HepG2 (cell line): ENCODE results near the gene ZFTA. TPM values are rescaled to one million over a fixed set of nuclear protein-coding genes. Genes with fewer than 3 reads are reported as not detected.

Experiments used
- ATM ChIP-seq: fragments of 450-650 bp; IDR thresholded peaks from 2 replicates; pipeline ENCODE4 v1.7.1; 2017; ENCODE audit warnings: mild to moderate bottlenecking, borderline replicate concordance
- BATF2 ChIP-seq: sonication (generic); formaldehyde crosslinking; IDR thresholded peaks from 2 replicates; pipeline ENCODE4 v1.8.0; 2022; ENCODE audit warnings: mild to moderate bottlenecking, missing genetic modification reagents, moderate library complexity
- ETV6 ChIP-seq: sonication (generic); formaldehyde crosslinking; conservative IDR thresholded peaks from 2 replicates; pipeline ENCODE4 v1.4.0; 2020; ENCODE audit warnings: missing genetic modification reagents
- FLYWCH1 ChIP-seq: sonication (generic); formaldehyde crosslinking; IDR thresholded peaks from 2 replicates; pipeline ENCODE4 v1.8.1; 2023; ENCODE audit warnings: mild to moderate bottlenecking, missing genetic modification reagents
- FOXA1 ChIP-seq, 2 experiments: fragments of 450-650 bp in 1 of 2; sonication (generic) in 1 of 2; formaldehyde crosslinking in 1 of 2; IDR thresholded peaks; 2 replicates each; pipeline versions ENCODE4 v1.4.0 to v1.6.1; 2016 to 2020; ENCODE audit warnings: missing genetic modification reagents in 1 of 2
- GATAD2A ChIP-seq: IDR thresholded peaks from 2 replicates; pipeline ENCODE4 v1.6.1; 2016
- HINFP ChIP-seq: sonication (generic); formaldehyde crosslinking; IDR thresholded peaks from 2 replicates; pipeline ENCODE4 v1.4.0; 2020; ENCODE audit warnings: low read depth, mild to moderate bottlenecking, missing genetic modification reagents
- HNF4A ChIP-seq: sonication (generic); formaldehyde crosslinking; IDR thresholded peaks from 2 replicates; pipeline ENCODE4 v1.4.0; 2020; ENCODE audit warnings: missing genetic modification reagents
- HNRNPK ChIP-seq: fragments of 200-400 bp; formaldehyde crosslinking; IDR thresholded peaks from 2 replicates; pipeline ENCODE4 v1.6.1; 2018; ENCODE audit warnings: low read length, low read depth, moderate library complexity, mild to moderate bottlenecking; ENCODE audit not compliant: poor library complexity, severe bottlenecking
- ISX ChIP-seq: sonication (generic); formaldehyde crosslinking; conservative IDR thresholded peaks from 2 replicates; pipeline ENCODE4 v1.5.0; 2020; ENCODE audit warnings: missing genetic modification reagents
- RELA ChIP-seq: sonication (generic); formaldehyde crosslinking; IDR thresholded peaks from 2 replicates; pipeline ENCODE4 v1.4.0; 2020; ENCODE audit warnings: missing genetic modification reagents
- SIX4 ChIP-seq: sonication (generic); formaldehyde crosslinking; IDR thresholded peaks from 2 replicates; pipeline ENCODE4 v1.4.0; 2020; ENCODE audit warnings: missing genetic modification reagents
- TGIF2 ChIP-seq: IDR thresholded peaks from 2 replicates; pipeline ENCODE4 v1.6.1; 2016; ENCODE audit warnings: control low read depth, missing compliant biosample characterization
- THRA ChIP-seq: sonication (generic); formaldehyde crosslinking; IDR thresholded peaks from 2 replicates; pipeline ENCODE4 v1.4.0; 2020; ENCODE audit warnings: missing genetic modification reagents, borderline replicate concordance
- ZKSCAN1 ChIP-seq: fragments of 150-350 bp; IDR thresholded peaks from 2 replicates; pipeline ENCODE4 v1.6.1; 2014; ENCODE audit warnings: low read length
- ZNF496 ChIP-seq: sonication (generic); formaldehyde crosslinking; IDR thresholded peaks from 2 replicates; pipeline ENCODE4 v1.8.1; 2023; ENCODE audit warnings: mild to moderate bottlenecking, moderate library complexity, missing genetic modification reagents; ENCODE audit not compliant: insufficient replicate concordance
- ZNF646 ChIP-seq: sonication (generic); formaldehyde crosslinking; IDR thresholded peaks from 2 replicates; pipeline ENCODE4 v1.9.0; 2021; ENCODE audit warnings: mild to moderate bottlenecking, missing genetic modification reagents
- ZNF672 ChIP-seq: sonication (generic); formaldehyde crosslinking; IDR thresholded peaks from 2 replicates; pipeline ENCODE4 v1.8.1; 2022; ENCODE audit warnings: missing genetic modification reagents
- ZNF691 ChIP-seq: sonication (generic); formaldehyde crosslinking; IDR thresholded peaks from 2 replicates; pipeline ENCODE4 v1.4.0; 2020; ENCODE audit warnings: missing genetic modification reagents, low read depth, mild to moderate bottlenecking, borderline replicate concordance
- ZNF761 ChIP-seq: sonication (generic); formaldehyde crosslinking; conservative IDR thresholded peaks from 2 replicates; pipeline ENCODE4 v1.4.0; 2020; ENCODE audit warnings: mild to moderate bottlenecking, missing genetic modification reagents
- polyA plus RNA-seq, 8 experiments: library from polyadenylated mRNA; depleted of rRNA in 3 of 8; stranded (reverse) in 7 of 8; unstranded in 1 of 8; fragments of >200 nt; fragmentation: Illumina TruSeq in 4 of 8; extraction: Trizol in 4 of 8; gene quantifications; 2 replicates each; pipeline versions ENCODE4 v1.2.1 to v1.2.3, GENCODE V29; 2011 to 2016; ENCODE audit warnings: low read depth in 4 of 8, missing spikeins in 1 of 8, mixed read lengths in 1 of 8; ENCODE audit not compliant: insufficient read depth in 1 of 8
- total RNA-seq, 5 experiments: library from RNA; depleted of rRNA; stranded (reverse); fragments of >200 nt; fragmentation: Illumina TruSeq; extraction: Trizol; gene quantifications; 2 replicates each; pipeline ENCODE4 v1.2.3, GENCODE V29; 2016; ENCODE audit warnings: low read depth in 1 of 5

ZFTA gene
- total and polyA plus RNA-seq, 2 of the 13 experiments (the other 11 are each of a cell fraction or from before 2014, with no cell fraction given): 3.9 to 10.4 TPM

- no peak for TF ChIP-seq ZNF646
- no peak for TF ChIP-seq HNRNPK
- no peak for TF ChIP-seq ATM
- no peak for TF ChIP-seq HNF4A (CRISPR knock-in tag)
- no peak for TF ChIP-seq ZNF496
- no peak for TF ChIP-seq ZKSCAN1
- TF ChIP-seq GATAD2A (CRISPR knock-in tag): peak; percentile 50
- 0 out of 2 replicates have a peak, but pooled peaks have one; percentile 36 for TF ChIP-seq TGIF2
- TF ChIP-seq ZNF672 (CRISPR knock-in tag): no peak
- TF ChIP-seq RELA: no peak
- TF ChIP-seq ZNF761: no peak
- TF ChIP-seq THRA (CRISPR knock-in tag): no peak
- 0 out of 2 replicates have a peak, but pooled peaks have one; percentile 62 for TF ChIP-seq HINFP (CRISPR knock-in tag)
- TF ChIP-seq FLYWCH1: no peak
- TF ChIP-seq FOXA1 (IDR thresholded peaks at IDR 0.05): no peak
- no peak for TF ChIP-seq FOXA1 (CRISPR knock-in tag; IDR thresholded peaks at IDR 0.05)
- no peak for TF ChIP-seq ISX
- no peak for TF ChIP-seq ZNF691 (CRISPR knock-in tag)
- no peak for TF ChIP-seq SIX4
- TF ChIP-seq BATF2 (CRISPR knock-in tag): no peak
- TF ChIP-seq ETV6: no peak
Measured at GRCh38 chr11:63813035-63813562, 44.5 kb upstream of the ZFTA start, which contains the start of gene SPINDOC (continued).
